Testis (tissue), 5 donors: ENCODE results near the gene CTBP1. TPM values are rescaled to one million over a fixed set of nuclear protein-coding genes. Genes with fewer than 3 reads are reported as not detected.

Experiments
- DNase-seq: peaks from one replicate; pipeline ENCODE4 v3.0.0-alpha.2; 2019
- H3K27ac ChIP-seq, 2 donors: fragments of 200-600 bp; sonication (generic); one replicate each; pipeline ENCODE4 v1.5.1; 2019
- H3K27me3 ChIP-seq: fragments of 200-600 bp; sonication (generic); one replicate; pipeline ENCODE4 v1.5.1; 2019
- H3K36me3 ChIP-seq: fragments of 200-600 bp; sonication (generic); one replicate; pipeline ENCODE4 v1.5.1; 2017; ENCODE audit warnings: low read depth; ENCODE audit errors: missing control alignments
- H3K4me1 ChIP-seq: fragments of 200-600 bp; sonication (generic); one replicate; pipeline ENCODE4 v1.5.1; 2019
- H3K4me3 ChIP-seq, 2 donors: fragments of 200-600 bp; sonication (generic); one replicate each; pipeline ENCODE4 v1.5.1; 2017 to 2019
- H3K9me3 ChIP-seq: fragments of 200-600 bp; sonication (generic); one replicate; pipeline ENCODE4 v1.5.1; 2017
- POLR2A ChIP-seq: fragments of 450-650 bp; IDR thresholded peaks from one replicate; pipeline ENCODE4 v1.6.1; 2017; ENCODE audit warnings: antibody characterized with exemption, mild to moderate bottlenecking, moderate library complexity
- WGBS, 2 donors: methylation state at CpG; one replicate each; pipeline ENCODE4 v1.1.5; 2018; 5-methylcytosine and 5-hydroxymethylcytosine counted together
- intact Hi-C: fragments of 100-400 bp; cut with DNase I; formaldehyde crosslinking; loops from one replicate; pipeline ENCODE4 v1.15.1; 2023; ENCODE audit warnings: low total_unique reads
- long read RNA-seq, 2 donors: transcript quantifications; one replicate each; lab custom pipeline, GENCODE V29; 2026
- polyA plus RNA-seq: library from polyadenylated mRNA; stranded (reverse); fragments of 350-450 nt; fragmentation: Illumina TruSeq; extraction: RNeasy Lipid Tissue Mini Kit (QIAGEN cat#74804); gene quantifications from one replicate; pipeline ENCODE4 v1.2.3, GENCODE V29; 2014; ENCODE audit warnings: low read depth, low replicate concordance; ENCODE audit not compliant: insufficient read depth
- total RNA-seq, 2 donors: library from RNA; depleted of rRNA; stranded (reverse); fragments of >200 nt; gene quantifications; one replicate each; pipeline ENCODE4 v1.2.3, GENCODE V29; 2016
- TF ChIP-seq, protein P1 (sequence below), 3 experiments: fragments of 450-650 bp in 2 of 3; fragments of 200-600 bp in 1 of 3; sonication (generic) in 1 of 3; IDR thresholded peaks; one replicate each; pipeline ENCODE4 v1.5.1; 2016 to 2019; ENCODE audit warnings: antibody characterized with exemption in 3 of 3, mild to moderate bottlenecking in 2 of 3, moderate library complexity in 1 of 3

CTBP1 gene
- 100 to 1,000 TPM; 240 to 245 TPM for total RNA-seq
- 72.6 TPM for polyA plus RNA-seq
- long read RNA-seq, donor 1, transcript CTBP1-203 (10 exons, 2,467 nt) = major isoform, 14 of 37 reads
- long read RNA-seq, donor 1, transcript CTBP1-201 (9 exons, 2,297 nt) = minor isoform, 13 of 37 reads
- long read RNA-seq, donor 1, partial matches to known transcripts = 0 of 37 reads
- long read RNA-seq, donor 1, other reads (novel, unspliced or antisense) = 8 of 37 reads
- long read RNA-seq, donor 2, transcript CTBP1-203 (10 exons, 2,467 nt) = major isoform, 15 of 23 reads
- long read RNA-seq, donor 2, partial matches to known transcripts = 0 of 23 reads
- long read RNA-seq, donor 2, other reads (novel, unspliced or antisense) = 5 of 23 reads

DNA sequence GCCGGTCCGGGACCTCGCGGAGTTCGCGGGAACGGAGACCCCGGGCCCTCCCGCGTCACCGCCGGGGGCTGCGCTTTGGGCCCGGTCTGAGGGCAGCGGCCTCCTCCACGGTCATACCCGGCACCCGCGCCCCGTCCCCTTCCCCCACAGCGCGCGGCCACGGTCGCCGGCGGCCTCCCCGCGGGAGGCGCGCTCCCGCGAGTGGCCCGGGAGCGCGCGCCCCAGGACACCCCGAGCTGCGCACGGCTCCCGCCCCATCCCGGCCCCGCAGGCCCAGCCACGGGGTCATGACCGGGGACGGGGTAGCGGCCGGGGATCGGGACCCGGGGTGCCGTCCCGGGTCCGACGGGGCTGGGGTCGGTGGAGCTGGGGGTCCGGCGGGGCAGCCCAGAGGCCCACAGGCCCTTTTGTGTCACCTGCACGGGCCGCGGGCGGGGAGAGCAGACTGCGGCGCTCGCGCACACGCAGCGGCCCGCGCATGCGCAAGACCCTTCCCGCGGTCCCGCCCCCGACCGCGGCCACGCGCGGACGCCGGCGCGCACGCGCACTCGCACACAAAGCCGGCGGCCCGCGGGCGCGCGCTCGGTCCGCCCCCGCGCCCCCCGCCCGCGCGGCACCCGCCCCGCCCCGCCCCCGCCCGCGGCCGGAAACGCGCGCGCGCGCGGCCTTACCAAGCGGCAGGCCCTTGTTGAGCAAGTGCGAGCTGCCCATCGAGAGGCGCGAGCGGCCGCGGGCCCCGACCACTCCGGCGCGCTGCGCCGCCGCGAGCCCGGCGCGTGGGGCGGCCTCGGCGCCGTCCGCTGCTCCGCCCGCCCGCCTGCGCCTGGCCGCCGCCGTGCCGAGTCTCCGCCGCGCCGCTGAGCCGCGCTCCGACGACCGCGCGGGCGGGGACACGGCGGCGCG lies at the start of gene CTBP1:
Gene CTBP1, minus strand, starts transcription at position 886 of the 903 bp plus-strand sequence. CDS start 7,799 bp downstream, outside the sequence.
- WGBS, 2 donors = 1 to 2% methylated on average over 24 to 44 of the region's 163 CpGs
- peak; percentile 79 for DNase-seq
- H3K27ac ChIP-seq = peak within 1 kb of the TSS; percentile 92 to 95
- no peak for TF ChIP-seq POLR2A
- TF ChIP-seq, protein P1, sequence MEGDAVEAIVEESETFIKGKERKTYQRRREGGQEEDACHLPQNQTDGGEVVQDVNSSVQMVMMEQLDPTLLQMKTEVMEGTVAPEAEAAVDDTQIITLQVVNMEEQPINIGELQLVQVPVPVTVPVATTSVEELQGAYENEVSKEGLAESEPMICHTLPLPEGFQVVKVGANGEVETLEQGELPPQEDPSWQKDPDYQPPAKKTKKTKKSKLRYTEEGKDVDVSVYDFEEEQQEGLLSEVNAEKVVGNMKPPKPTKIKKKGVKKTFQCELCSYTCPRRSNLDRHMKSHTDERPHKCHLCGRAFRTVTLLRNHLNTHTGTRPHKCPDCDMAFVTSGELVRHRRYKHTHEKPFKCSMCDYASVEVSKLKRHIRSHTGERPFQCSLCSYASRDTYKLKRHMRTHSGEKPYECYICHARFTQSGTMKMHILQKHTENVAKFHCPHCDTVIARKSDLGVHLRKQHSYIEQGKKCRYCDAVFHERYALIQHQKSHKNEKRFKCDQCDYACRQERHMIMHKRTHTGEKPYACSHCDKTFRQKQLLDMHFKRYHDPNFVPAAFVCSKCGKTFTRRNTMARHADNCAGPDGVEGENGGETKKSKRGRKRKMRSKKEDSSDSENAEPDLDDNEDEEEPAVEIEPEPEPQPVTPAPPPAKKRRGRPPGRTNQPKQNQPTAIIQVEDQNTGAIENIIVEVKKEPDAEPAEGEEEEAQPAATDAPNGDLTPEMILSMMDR (IDR thresholded peaks at IDR 0.05) = no peak
- no peaks in the 10 kb centered on the region for H3K9me3 ChIP-seq
- H3K27me3 ChIP-seq = no peaks in the 10 kb centered on the region
- no peaks in the 10 kb centered on the region for H3K36me3 ChIP-seq
- intact Hi-C loops = loop anchor here (2.0 kb wide), 1 partner anchor 94 kb away; no protein-coding TSS in a partner anchor
- H3K4me3 ChIP-seq = peak within 1 kb of the TSS; percentile 88 to 89
- H3K4me1 ChIP-seq = peaks cover 45% of the 10 kb centered on the region

DNA sequence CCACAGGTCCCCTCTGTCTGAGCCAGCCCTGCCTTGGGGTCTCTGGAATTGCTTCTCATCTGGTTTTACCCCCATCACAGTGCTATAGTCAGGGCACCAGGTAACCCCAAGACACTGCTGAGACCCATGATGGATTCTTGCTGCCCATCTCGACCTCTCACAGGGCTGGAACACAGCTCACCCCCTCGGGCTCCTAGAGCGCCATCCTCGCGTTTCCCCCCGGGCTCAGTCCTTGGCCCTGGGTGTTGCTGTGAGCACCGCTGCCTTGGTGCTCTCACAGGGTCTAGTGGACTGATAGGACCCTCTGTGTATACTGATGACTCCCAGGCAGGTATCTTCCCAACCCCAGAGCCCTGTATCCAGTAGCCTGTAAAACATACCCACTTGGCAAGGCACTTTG lies 49.5 kb upstream of the CTBP1 start:
- H3K4me3 ChIP-seq = no peak overlapping the region
- H3K9me3 ChIP-seq = no peaks in the 10 kb centered on the region
- H3K27me3 ChIP-seq = no peaks in the 10 kb centered on the region
- DNase-seq = no peak
- WGBS, 2 donors = 88 to 94% methylated on average over 7 of the region's 7 CpGs
- intact Hi-C loops = no loop called here
- H3K36me3 ChIP-seq = no peaks in the 10 kb centered on the region
- H3K27ac ChIP-seq = no peak overlapping the region
- TF ChIP-seq POLR2A = no peak
- TF ChIP-seq, protein P1 (IDR thresholded peaks at IDR 0.05) = no peak
- peaks cover 16% of the 10 kb centered on the region for H3K4me1 ChIP-seq

DNA sequence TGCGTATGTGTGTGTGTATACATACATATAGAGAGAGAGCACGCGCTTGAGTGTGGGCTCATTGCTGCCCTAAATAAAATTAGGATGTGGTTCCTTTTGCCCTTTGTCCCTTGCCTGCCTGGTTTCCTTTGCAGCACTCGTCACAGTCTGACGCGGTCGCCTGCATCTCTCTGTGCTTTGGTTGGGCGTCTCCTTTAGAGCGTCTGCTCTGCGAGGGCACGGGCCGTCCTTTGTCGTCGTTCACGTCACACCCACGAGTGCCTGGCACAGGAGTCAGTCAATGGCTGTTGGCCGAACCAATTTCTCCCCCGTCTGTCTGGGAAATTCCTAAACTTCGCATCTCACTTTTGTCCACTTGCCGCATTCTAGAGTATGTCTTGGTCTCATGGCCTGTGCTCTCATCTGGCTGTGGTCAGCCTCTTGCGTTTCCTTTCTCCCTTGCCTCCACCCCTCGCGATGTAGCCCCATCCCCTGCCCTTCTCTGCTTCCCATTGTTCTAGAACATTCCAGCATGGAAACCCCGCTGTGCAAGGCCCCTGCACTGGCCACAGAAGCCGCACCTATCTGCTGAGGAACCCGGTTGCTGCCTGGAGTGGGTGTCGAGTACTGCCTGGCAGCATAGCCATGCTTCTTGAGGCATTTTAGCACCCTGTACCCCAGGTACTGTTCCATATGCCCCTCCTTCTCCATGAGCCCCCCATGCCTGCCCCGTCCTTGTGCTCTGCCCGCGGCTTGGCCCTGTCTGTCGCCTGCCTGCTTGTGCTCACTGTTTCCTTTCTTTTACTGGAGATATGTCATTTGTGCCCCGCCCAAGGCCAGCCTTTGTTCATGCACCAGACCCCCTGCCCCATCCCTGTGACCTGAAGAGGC lies 48.8 kb upstream of the CTBP1 start:
- DNase-seq = no peak
- Histone ChIP-seq H3K27me3 (no peaks in the 10 kb centered on the region), H3K9me3 (no peaks in the 10 kb centered on the region), H3K36me3 (no peaks in the 10 kb centered on the region), H3K4me3 (no peak overlapping the region), H3K27ac (no peak overlapping the region), H3K4me1 (peaks cover 16% of the 10 kb centered on the region)
- TF ChIP-seq, protein P1 (IDR thresholded peaks at IDR 0.05) = no peak
- no peak for TF ChIP-seq POLR2A
- WGBS, 2 donors = 93 to 94% methylated on average over 32 of the region's 32 CpGs
- intact Hi-C loops = no loop called here

DNA sequence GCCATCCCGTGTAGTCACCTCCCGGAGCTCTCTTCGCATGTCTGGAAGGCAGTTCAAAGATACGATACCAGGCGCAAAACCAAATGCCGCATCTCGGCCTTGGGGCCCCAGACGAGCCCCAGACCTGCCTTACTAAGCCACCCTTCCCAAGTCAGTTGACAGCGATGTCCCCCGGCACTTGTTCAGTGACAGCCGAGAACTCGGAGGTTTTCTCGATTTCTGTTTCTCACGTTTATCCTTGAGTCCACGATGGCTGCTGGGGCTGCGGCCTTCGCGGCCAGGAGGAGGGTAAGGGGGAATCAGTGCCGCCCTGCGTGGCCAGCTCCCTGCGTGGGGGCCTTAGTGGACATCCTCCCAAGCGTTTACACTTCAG lies 48.1 kb upstream of the CTBP1 start:
- intact Hi-C loops = no loop called here
- Histone ChIP-seq H3K9me3 (no peaks in the 10 kb centered on the region), H3K27me3 (no peaks in the 10 kb centered on the region), H3K4me1 (peaks cover 16% of the 10 kb centered on the region), H3K27ac (no peak overlapping the region), H3K36me3 (no peaks in the 10 kb centered on the region), H3K4me3 (no peak overlapping the region)
- no peak for TF ChIP-seq POLR2A
- TF ChIP-seq, protein P1 (IDR thresholded peaks at IDR 0.05) = no peak
- no peak for DNase-seq
- 84 to 90% methylated on average over 16 to 22 of the region's 22 CpGs for WGBS, 2 donors
